Endometrium (tissue), 2 donors: ENCODE data around the gene TNIK.
"Not testable (repeated sequence)": the region's sequence is repeated elsewhere in the genome, so short reads cannot be mapped to it uniquely, and the experiment has no call there.

Source experiments
- FAIRE-seq: peaks from 2 replicates; lab custom pipeline; 2012; peaks lifted over from hg19 to GRCh38; lab: Jason Lieb, UNC
- donor health status: control.
- donor health status: control.

The TNIK gene

DNA sequence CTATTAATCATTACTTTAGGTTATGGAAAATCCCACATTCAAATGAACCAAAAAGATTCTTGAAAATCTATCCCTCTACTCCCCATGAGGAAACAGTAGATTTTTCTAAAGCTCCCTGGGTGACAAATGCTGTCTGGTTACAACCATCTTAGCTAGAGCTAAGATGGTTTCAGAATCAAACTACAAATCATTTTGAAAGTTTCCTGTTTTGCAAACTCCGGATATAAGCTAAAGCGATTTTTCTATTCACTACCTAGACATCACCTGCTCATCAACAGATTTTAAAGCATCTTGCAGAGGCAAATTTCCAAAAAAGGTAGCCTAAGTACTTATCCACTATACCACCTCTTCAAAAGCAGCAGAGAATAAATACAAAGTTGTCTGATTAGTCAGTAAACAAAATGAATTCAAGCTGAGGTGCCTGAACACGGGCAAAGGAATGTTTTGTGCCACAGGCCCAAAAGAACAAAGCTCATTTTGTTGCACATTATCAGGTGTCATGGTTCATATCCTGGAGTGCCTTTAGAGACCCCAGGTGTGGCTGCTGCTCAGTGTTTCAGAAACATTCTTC, 204.9 kb downstream of the TNIK start:
- no peak for FAIRE-seq

DNA sequence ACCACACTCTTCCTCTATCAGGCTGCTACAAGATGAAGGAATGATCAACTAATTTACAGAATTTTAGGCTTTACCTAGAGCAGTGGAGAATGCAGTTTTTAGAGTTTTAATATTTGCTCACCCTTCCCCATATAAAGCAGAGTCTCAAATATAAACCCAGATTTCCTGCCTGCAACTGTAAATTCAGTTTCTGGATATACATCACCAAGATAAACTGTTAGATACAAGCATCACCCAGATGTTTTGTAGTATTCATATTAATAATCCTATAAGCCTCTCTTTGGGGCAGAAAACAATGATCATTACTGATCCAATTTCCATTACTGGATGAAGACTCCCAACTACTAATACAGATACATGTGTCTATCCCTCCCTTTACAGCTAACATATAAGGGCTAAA, 205.9 kb downstream of the TNIK start:
- no peak for FAIRE-seq

DNA sequence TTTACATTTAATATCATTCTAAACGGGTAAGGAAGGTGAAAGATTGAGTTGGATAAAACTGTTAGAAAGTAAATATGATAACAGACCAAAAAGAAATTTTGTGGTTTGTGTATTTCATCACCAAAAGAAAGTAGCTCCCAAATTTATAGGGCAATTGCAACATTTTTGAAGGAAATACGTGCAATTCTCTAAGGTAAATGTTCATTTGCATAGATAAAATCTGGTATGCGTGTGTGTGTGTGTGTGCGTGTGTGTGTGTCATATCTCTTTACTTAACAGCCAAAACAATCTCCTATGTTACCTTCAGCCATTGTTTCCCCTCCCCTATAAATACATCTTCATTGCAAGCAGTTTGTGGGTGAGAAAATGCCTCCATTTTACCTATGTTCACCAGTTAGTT, 208.4 kb downstream of the TNIK start:
- no peak for FAIRE-seq

DNA sequence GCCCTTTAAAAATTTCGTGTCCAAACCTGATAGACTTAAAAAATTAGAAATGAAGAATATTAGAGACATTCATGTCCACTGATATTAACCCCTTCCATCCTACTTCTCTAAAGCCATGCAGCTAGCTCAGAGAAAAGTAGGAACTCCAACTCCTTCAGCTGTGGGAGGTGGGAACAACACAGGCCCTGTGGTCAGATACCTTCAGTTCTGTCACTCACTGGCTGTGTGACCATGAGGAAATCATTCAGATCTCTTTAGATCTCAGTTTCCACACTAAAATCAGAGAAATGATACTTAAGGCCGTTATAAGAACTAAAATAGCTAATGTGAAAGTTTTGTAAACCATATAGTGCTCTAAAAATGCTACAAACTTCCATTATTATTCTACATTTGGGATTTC, 209.8 kb downstream of the TNIK start:
- no peak for FAIRE-seq

DNA sequence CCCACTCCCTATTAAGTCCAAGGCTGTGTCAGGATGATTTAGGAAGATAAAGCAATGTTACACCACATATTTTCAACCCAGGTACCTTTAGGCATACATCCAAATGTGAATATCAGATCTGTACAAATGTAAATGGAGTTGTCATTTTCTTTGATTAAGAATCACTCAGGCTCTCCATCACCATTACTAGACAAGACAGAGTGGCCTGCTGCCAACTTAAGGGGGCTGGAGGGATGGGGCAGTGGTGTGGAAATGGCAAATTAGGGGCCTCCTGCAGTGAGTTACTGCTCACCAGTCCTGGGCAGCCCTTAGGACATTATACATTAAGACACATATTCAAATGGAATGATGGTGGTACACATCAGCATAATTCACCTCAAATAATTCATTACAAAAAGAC, 211.0 kb downstream of the TNIK start:
- FAIRE-seq, result no peak

DNA sequence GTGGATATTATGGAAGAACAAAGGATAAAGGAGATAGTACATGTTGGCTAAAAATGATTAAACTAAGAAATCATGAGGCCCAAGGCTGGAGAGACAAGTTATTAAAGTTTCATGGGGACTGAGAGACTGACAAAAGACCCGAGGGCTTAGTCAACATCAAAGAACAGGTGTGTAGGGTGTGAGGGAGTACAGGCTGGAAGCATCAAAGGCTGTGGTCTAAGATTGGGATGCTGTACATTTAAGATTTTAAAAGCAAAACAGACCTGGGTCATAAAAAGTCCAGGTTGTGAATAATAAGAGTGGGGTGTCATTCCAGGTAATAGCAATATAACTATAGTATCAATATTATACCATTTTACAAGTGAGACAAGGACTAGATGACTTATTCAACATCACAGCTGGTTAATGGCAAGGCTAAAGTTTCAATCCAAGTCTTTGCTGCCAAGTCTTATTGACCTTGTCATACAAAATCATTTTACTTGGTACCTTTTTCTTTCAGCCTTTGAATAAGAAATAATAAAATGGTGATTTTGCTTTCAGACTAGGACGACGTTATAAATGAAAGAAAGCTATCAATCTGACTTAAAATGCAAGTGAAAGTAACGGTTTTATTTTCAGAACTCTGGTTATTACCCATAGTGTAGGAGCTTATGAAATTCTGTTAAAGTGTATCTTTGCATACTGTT, 211.6 kb downstream of the TNIK start:
- FAIRE-seq, result no peak

DNA sequence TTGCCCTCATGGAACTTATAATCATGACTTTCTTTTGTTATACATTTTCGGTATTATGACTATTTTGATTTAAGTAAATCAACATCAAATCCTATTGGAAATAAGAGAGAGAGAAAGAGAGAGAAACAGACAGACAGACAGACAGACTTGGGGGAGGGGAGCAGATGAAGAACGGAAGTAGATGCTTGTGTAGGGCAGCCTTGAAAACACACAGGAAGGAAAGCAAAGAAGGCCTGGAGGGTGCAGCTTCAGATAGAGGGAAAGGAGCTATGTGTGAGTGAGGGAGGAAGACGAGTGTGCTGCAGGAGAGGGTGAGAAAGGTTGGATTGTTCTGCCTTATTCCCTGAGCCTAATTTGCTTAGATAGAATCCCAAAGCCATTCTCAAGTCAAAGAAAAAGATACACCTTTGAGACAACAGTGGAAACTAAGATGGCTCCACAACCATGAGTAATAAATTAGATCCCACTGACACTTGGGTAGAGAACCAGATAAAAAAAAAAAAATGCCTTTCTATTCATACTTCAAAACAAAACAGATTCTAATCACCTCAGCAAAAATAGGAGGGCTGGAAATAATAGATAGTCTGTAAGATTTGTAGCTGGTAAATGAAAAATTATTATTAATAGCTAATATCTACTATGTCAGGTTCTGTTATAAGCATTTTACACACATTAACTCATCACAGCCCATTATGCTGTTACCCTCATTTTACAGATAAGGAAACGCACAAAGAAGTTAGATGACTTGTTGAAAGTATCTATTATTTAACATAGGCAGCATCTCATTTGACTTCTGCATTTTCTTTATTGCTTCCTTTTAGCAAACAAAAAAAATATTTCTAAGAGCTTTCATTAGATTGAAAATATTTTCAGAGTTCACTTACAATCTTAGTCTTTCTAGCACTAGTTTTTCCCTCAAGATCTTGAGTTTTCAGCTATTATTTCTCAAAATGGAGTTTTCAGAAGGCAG, 214.1 kb downstream of the TNIK start:
- no peak for FAIRE-seq

DNA sequence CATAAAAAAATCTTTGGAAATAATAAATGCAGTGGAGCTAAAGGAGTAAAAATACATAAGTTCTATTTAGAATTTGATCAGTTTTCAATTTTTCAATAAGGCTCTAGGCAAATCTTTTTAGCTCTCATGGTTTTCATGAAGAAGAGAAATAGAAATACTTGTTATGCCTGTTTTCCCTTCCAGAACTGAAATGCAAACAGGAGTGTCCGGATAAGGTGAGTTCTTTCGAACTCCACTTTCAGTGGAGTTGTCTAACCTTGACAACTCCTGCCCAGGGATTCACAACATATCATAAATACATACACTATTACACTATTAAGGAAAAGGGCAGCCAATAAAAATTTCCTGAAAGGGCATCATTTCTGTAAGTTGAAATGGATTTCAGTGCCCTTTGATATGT, 217.3 kb downstream of the TNIK start:
- FAIRE-seq, result no peak

DNA sequence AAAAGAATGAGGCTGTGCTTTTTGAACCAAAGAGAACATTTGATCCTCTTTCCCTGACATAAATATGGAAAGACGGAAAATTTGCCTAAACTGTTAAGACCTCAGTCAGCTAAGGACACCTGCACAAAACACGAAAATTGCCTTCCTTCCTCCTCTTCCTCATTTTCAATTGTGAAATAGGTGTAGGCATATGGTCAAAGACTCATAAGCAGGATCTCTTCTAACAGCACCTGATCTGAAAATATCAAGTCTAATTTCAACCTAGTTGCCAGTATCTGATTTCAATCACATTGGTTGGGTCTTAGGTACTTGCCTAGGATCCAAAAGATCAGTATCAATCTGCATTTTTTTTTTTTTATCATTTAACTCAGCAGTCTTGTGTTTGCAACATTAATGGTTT, 218.0 kb downstream of the TNIK start:
- FAIRE-seq, result no peak

DNA sequence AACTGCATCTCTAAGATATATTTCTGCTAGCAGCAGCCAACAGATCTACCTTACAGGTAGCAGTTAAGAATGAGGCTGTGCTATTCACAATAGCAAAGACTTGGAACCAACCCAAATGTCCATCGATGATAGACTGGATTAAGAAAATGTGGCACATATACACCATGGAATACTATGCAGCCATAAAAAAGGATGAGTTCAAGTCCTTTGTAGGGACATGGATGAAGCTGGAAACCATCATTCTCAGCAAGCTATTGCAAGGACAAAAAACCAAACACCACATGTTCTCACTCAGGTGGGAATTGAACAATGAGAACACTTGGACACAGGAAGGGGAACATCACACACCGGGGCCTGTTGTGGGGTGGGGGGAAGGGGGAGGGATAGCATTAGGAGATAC, 218.6 kb downstream of the TNIK start:
- FAIRE-seq, result not testable (repeated sequence)

DNA sequence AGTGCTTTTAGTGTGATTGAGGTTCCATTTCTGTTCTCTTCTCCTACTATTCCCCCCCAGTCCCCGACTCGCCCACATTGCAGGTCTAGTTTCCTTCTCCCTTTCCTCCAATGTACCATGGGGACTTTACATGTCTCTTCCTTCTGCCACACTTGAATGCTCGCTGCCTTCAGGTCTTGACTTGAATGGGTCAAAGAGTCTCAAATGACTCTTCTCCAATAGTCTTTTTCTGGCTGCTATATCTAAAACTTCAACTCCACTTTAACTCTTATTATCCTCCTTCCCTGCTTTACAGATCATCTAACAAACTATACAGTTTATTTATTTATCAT, 219.7 kb downstream of the TNIK start:
- FAIRE-seq, result no peak

DNA sequence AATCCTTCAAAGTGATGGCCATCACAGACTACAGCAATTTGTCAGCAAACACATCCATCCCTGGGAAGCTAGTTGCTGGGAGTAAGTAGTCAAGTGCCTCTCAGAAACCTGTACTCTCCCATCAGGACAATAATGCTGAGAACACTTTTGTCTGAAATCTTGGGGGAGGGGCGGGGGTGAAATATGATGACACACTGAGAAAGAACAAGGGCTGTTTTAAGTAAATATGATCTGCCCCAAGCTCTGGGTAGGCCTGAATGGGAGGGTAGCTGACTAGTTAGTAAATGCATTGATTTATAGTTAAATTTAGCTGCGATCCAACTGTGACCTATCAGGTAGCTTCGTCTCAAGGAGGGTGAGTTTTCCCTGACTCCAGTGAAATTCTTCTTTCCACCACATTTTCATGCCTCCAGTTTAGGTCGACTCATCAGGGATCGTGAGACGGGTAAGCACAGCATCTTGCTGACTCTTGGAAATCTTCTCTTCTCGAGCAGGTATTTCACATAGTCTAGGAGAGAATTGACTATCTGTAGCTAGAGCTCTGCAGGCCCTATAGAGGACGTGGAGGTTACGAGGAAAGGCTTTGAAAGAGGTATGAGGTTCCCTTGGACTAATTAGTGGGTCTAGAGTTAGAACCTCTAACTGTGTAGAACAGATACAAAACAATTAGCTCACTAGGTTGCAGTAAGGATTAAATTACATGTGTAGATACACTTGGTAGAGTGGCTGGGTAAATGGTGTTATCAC, 220.3 kb downstream of the TNIK start:
- FAIRE-seq, result no peak

DNA sequence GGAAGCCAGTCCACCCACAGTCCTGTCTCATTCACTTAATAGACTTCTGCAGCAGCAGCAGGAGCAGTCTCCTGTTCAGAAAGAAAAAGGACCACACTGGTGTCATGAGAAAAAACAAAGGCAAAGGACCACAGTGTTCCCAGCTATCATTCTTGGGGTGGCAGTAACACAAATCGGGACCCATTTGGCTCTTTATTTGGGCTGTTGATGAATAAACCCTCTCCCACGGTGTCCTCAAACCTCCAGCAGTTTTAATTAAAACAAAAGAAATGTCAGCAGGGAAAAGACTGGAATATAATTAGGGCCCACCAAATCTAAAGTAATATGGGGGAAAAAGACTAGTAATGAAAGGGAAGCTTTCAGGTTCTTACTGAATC, 223.2 kb downstream of the TNIK start:
- no peak for FAIRE-seq

DNA sequence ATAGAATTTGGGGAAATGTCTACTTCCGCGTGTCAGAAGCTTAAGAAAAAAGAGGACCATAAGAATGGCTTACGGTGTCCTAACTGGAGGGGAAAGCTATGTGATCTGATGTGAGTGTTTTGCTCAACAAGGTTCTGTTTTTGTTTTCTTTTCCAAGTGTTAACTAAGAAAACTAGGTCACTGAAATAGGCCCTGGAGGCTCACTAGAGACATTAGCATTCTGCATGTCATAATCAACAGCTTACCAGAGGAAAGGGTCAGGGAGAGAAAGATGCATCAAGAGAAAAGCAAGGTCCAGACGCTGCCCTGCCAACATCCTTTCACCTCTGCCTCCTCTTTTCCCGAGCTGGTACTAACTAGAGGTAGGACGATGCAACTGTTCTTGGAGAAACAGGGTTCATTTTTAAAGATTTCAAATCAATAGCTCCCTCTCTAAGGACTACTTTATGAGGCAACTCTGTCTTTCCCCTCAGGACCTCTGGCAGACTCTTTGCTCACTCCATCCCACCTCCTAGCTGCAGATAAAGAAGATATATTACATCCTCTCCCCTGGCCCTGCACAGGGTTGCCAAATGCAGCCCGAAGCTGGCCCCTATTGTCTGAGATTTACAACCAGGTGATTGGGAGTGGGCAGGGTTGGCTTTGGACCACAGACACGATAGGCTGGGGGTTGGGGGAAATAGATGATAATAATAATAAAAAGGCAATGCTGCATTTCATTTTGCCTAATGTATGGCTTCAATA, 223.8 kb downstream of the TNIK start:
- FAIRE-seq, result no peak

DNA sequence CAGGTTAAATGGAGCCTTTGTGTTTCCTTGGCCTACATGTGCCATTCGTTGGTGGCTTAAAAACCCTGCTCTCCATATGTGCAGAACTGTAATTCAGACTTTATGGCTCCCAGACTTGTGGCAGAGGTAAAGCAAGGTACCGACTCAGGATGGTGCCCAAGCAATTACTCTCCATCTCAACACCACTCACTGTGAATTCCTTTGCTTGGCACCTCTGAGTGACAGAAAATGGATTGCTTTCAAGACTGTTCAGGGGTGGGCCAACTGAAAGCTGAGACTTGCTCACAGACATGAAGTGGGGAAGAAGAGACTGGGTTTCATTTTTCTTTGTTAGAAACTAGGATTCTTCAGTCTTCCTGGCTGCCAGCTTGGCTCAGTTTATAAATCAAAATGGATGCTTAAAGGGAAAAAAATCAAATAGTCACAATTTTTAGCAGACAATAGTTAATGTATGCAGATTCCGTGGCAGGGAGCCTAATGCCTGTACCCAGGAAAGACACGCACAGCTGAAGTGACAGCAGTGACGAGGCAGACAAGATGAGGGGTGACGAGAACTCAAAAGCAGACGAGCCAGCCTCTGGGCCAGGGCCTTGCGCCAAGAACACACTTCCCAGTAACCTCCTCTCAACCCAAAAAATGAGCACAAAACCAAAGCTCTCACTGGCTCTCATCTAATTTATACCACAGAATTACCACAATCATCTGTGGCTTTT, 225.8 kb downstream of the TNIK start:
- FAIRE-seq, result no peak

DNA sequence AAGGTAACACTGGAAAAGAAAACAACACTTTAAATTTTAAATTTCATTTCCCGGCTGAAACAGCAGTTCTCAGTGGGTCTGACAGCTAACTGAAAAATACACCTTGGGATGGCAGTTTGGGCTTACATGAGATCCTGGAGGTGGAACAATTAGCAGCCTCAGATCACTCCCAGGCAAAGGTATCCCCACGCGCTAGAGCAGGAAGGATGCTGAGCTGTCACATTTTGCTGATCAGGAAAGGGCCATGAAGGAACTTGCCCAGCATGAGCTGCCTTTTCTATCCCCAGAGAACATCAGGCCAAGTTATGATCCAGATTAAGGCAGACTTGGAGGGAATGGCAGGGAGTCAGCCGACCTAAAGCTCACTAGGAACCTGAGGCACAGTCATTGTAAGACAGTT, 228.8 kb downstream of the TNIK start:
- FAIRE-seq, result no peak

DNA sequence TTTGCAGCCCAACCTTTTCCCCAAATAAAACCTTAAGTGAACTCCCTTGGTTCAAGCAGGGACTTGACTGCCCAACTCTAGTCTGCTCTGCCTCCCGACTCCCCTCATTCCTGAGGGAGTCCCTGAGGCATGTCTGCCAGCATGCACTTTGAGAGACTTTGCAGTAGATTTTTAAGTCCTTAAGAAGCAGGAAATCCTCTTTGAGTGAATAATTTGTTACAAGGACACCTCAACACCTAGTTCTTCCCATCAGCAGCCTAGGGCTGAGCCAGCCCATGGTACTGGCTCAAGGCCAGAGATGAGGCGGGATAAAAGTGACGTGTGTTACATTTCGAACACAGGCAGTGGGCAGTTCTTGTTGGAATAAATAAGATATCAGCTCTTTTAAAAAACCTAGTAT, 229.3 kb downstream of the TNIK start:
- FAIRE-seq, result no peak

DNA sequence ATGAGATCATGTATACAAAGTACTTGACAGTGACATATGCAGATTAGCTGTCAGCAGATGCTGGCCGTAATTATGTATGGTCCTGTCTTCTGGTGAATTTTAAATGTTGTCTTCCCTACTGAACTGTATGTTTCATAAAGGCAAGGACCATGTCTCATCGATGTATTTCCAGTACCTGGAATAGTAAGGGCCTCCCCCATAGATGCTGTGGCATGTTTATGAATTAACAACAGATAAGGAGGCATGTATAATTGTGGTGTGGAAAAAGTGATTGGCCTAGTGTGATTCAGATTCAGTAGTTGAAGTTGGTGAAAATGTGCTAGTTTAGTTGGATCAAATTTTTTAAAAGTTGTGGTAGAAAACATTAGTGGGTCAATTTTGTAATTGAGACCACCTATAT, 231.0 kb downstream of the TNIK start:
- no peak for FAIRE-seq

DNA sequence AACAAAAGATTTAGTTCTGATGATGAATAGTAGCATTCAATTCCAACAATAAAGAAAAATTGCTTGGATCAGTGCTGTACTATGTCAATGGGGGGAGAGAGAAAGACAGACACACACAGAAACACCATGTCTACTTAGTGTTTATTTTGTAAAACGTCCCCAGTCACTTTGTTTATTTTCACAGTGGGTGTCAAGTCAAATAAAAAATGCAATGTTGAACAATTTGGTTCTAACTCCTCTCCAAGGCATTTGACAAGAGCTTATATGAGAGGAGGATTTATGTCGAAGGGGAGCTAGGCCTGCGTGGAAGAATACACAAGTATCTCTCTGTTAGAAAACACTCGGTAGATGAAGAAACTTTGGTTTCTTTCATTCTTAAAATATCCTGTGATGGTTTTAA, 232.0 kb downstream of the TNIK start:
- no peak for FAIRE-seq

DNA sequence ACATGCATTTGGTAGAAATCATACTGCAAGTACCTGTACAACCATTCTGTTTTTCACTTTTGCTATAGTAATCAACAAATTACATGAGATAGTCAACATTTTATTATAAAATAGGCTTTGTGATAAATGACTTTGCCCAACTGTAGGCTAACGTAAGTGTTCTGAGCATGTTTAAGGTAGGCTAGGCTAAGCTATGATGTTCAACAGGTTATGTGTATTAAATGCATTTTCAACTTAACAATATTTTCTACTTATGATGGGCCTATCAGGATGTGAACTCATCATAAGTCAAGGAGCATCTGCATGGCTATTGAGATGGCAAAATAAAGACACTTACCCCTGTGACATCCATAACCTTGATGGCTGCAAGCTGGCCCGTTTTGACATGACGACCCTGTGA, 232.4 kb downstream of the TNIK start:
- FAIRE-seq, result no peak

DNA sequence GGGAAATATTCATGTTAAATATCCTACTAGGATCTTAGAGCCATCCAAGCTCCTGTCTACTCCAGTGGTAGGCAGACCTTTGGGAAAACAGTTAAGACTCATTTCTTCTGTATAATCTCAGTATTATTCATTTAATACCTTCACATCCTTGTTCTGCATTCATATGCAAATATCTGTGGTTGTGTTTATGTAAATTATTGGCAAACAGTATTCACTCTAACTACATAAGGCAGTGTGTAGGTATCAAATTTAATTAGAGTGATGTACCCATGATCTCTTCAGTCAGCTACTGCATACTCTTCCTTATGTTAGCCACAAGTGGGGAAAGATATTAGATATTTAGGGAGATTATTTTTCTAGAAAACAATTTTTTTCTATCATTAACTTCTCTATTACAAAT, 232.8 kb downstream of the TNIK start:
- no peak for FAIRE-seq
